ENCODE data around the gene ARRDC5. TPM values are rescaled to one million over a fixed set of nuclear protein-coding genes. Genes with fewer than 3 reads are reported as not detected.
"Not testable (repeated sequence)": the region's sequence is repeated elsewhere in the genome, so short reads cannot be mapped to it uniquely, and the experiment has no call there.

The ARRDC5 gene
- total and polyA plus RNA-seq, 2 donors: 0.18 to 0.26 TPM

DNA sequence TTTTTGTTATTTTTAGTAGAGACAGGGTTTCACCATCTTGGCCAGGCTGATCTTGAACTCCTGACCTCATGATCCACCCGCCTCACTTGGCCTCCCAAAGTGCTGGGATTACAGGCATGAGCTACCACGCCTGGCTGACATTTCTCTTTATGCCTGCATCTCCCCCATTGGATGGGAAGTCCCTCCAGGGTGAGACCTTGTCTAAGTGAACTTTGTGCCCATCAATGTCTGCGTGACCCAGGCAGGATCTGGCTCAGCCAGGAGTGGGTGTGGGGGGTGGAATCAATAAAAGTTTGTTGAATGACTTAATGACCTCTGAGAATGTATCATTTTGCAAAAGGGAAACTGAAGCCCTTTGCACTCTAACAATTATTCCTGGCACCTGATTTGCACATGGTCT is 1.8 kb upstream of the ARRDC5 start:
- Histone ChIP-seq H3K4me1 (ENCODE audit: insufficient read depth) (no peaks in the 10 kb centered on the region), H3K36me3 (ENCODE audit: insufficient read depth) (no peaks in the 10 kb centered on the region), H3K4me3 (ENCODE audit: low read depth, low read length) (no peak overlapping the region), H3K27ac (ENCODE audit: low read depth) (no peak overlapping the region)
- WGBS: 73% methylated on average over 3 of the region's 3 CpGs
- no peak for DNase-seq (ENCODE audit: extremely low spot score)

- 81% methylated on average over 13 of the region's 13 CpGs for WGBS
- DNase-seq (ENCODE audit: extremely low spot score); H3K36me3 ChIP-seq (ENCODE audit: insufficient read depth); H3K4me3 ChIP-seq (ENCODE audit: low read depth, low read length); H3K4me1 ChIP-seq (ENCODE audit: insufficient read depth); H3K27ac ChIP-seq (ENCODE audit: low read depth): not testable (repeated sequence)
These were observed 1.8 kb downstream of the ARRDC5 start for GRCh38 chr19:4900879-4901278.

GRCh38 chr19:4897146-4897545 is 5.5 kb downstream of the ARRDC5 start:
- no peak for DNase-seq (ENCODE audit: extremely low spot score)

GRCh38 chr19:4896372-4896771 is 6.3 kb downstream of the ARRDC5 start:
- Histone ChIP-seq H3K36me3 (ENCODE audit: insufficient read depth) (no peaks in the 10 kb centered on the region), H3K4me1 (ENCODE audit: insufficient read depth) (no peaks in the 10 kb centered on the region), H3K4me3 (ENCODE audit: low read depth, low read length) (no peak overlapping the region), H3K27ac (ENCODE audit: low read depth) (no peak overlapping the region)
- DNase-seq (ENCODE audit: extremely low spot score): no peak
- 75% methylated on average over 3 of the region's 3 CpGs for WGBS

More at GRCh38 chr19:4897146-4897545, 5.5 kb downstream of the ARRDC5 start:
- 87% methylated on average over 7 of the region's 7 CpGs for WGBS
- H3K4me1 ChIP-seq (ENCODE audit: insufficient read depth): no peaks in the 10 kb centered on the region
- no peaks in the 10 kb centered on the region for H3K36me3 ChIP-seq (ENCODE audit: insufficient read depth)
- no peak overlapping the region for H3K27ac ChIP-seq (ENCODE audit: low read depth)
- H3K4me3 ChIP-seq (ENCODE audit: low read depth, low read length): no peak overlapping the region

DNA sequence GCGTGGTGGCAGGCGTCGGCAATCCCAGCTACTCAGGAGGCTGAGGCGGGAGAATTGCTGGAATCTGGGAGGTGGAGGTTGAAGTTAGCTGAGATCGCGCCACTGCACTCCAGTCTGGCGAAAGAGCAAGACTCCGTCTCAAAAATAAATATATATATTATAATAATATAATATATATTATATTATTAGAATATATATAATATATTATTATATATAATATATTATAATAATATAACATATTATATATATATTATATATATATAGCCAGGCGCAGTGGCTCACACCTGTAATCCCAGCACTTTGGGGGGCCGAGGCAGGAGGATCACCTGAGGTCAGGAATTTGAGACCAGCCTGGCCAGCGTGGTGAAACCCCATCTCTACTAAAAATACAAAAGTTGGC is 9.7 kb downstream of the ARRDC5 start:
- not testable (repeated sequence) for DNase-seq (ENCODE audit: extremely low spot score); H3K4me3 ChIP-seq (ENCODE audit: low read depth, low read length); H3K36me3 ChIP-seq (ENCODE audit: insufficient read depth); H3K4me1 ChIP-seq (ENCODE audit: insufficient read depth); H3K27ac ChIP-seq (ENCODE audit: low read depth)
- WGBS: 93% methylated on average over 11 of the region's 11 CpGs

- WGBS: 89% methylated on average over 22 of the region's 22 CpGs
- H3K4me3 ChIP-seq (ENCODE audit: low read depth, low read length): no peak overlapping the region
- H3K4me1 ChIP-seq (ENCODE audit: insufficient read depth): no peaks in the 10 kb centered on the region
These were observed 11.6 kb downstream of the ARRDC5 start for GRCh38 chr19:4891066-4891465.

GRCh38 chr19:4889034-4889815 is 13.5 kb downstream of the ARRDC5 start:
- Histone ChIP-seq H3K4me3 (ENCODE audit: low read depth, low read length) (no peak overlapping the region), H3K4me1 (ENCODE audit: insufficient read depth) (no peaks in the 10 kb centered on the region), H3K27ac (ENCODE audit: low read depth) (no peak overlapping the region), H3K36me3 (ENCODE audit: insufficient read depth) (no peaks in the 10 kb centered on the region)
- DNase-seq (ENCODE audit: extremely low spot score): no peak
- 83% methylated on average over 14 of the region's 14 CpGs for WGBS

More at GRCh38 chr19:4891066-4891465, 11.6 kb downstream of the ARRDC5 start:
- Histone ChIP-seq H3K36me3 (ENCODE audit: insufficient read depth) (no peaks in the 10 kb centered on the region), H3K27ac (ENCODE audit: low read depth) (no peak overlapping the region)
- DNase-seq (ENCODE audit: extremely low spot score): no peak

DNA sequence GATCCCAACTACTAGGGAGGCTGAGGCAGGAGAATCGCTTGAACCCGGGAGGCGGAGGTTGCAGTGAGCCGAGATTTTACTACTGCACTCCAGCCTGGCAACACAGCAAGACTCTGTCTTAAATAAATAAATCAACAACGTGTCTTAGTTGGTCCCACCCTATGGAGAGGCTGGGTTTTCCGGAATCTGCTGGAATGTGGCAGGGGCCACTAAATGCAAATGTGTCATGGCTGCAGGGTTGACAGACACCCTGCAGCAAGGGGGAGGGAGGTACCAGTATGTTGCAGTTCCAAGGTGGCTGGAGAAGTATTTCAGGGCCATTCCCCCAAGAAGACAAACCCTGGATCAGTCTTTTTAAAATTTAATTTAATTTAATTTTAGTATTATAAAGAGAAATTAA is 14.9 kb downstream of the ARRDC5 start:
- H3K27ac ChIP-seq (ENCODE audit: low read depth); H3K4me3 ChIP-seq (ENCODE audit: low read depth, low read length); H3K36me3 ChIP-seq (ENCODE audit: insufficient read depth); DNase-seq (ENCODE audit: extremely low spot score); H3K4me1 ChIP-seq (ENCODE audit: insufficient read depth): not testable (repeated sequence)
- WGBS: 63% methylated on average over 6 of the region's 6 CpGs

GRCh38 chr19:4884993-4885392 is 17.7 kb downstream of the ARRDC5 start:
- not testable (repeated sequence) for H3K36me3 ChIP-seq (ENCODE audit: insufficient read depth); H3K4me1 ChIP-seq (ENCODE audit: insufficient read depth); DNase-seq (ENCODE audit: extremely low spot score); H3K4me3 ChIP-seq (ENCODE audit: low read depth, low read length); H3K27ac ChIP-seq (ENCODE audit: low read depth)
- WGBS: 87% methylated on average over 6 of the region's 6 CpGs

DNA sequence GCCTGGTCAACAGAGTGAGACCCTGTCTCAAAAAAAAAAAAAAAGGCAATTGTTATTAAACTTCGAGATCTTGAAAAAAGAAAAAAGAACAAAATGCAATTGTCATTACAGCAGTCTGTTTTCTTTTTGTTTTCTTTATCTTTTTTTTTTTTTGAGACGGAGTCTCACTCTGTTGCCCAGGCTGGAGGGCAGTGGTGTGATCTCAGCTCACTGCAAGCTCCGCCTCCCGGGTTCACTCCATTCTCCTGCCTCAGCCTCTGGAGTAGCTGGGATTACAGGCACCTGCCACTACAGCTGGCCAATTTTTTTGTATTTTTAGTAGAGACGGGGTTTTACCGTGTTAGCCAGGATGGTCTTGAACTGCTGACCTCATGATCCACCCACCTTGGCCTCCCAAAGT is 19.8 kb downstream of the ARRDC5 start:
- DNase-seq (ENCODE audit: extremely low spot score); H3K4me1 ChIP-seq (ENCODE audit: insufficient read depth); H3K36me3 ChIP-seq (ENCODE audit: insufficient read depth); H3K4me3 ChIP-seq (ENCODE audit: low read depth, low read length); H3K27ac ChIP-seq (ENCODE audit: low read depth): not testable (repeated sequence)
- WGBS: 67% methylated on average over 6 of the region's 6 CpGs

DNA sequence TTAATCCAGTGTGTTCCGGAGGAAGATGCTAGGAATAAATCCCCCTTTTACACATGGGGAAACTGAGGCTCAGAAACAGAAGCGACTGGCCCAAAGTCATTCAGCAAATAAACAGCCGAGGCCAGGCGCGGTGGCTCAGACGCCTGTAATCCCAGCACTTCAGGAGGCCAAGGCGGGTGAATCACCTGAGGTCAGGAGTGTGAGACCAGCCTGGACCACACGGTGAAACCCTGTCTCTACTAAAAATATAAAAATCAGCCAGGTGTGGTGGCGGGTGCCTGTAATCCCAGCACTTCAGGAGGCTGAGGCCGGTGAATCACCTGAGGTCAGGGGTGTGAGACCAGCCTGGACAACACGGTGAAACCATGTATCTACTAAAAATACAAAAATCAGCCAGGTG is 23.7 kb downstream of the ARRDC5 start:
- 94% methylated on average over 11 of the region's 11 CpGs for WGBS
- DNase-seq (ENCODE audit: extremely low spot score): no peak
- no peaks in the 10 kb centered on the region for H3K4me1 ChIP-seq (ENCODE audit: insufficient read depth)
- no peak overlapping the region for H3K27ac ChIP-seq (ENCODE audit: low read depth)
- no peaks in the 10 kb centered on the region for H3K36me3 ChIP-seq (ENCODE audit: insufficient read depth)
- no peak overlapping the region for H3K4me3 ChIP-seq (ENCODE audit: low read depth, low read length)

GRCh38 chr19:4878491-4878968 is 24.2 kb downstream of the ARRDC5 start:
- H3K36me3 ChIP-seq (ENCODE audit: insufficient read depth): no peaks in the 10 kb centered on the region
- 44% methylated on average over 23 of the region's 23 CpGs for WGBS
- H3K4me3 ChIP-seq (ENCODE audit: low read depth, low read length): no peak overlapping the region
- DNase-seq (ENCODE audit: extremely low spot score): no peak
- H3K4me1 ChIP-seq (ENCODE audit: insufficient read depth): no peaks in the 10 kb centered on the region
- no peak overlapping the region for H3K27ac ChIP-seq (ENCODE audit: low read depth)

GRCh38 chr19:4877753-4878490 is 24.8 kb downstream of the ARRDC5 start:
- DNase-seq (ENCODE audit: extremely low spot score): no peak
- 37% methylated on average over 30 of the region's 30 CpGs for WGBS
- Histone ChIP-seq H3K4me3 (ENCODE audit: low read depth, low read length) (no peak overlapping the region), H3K4me1 (ENCODE audit: insufficient read depth) (no peaks in the 10 kb centered on the region), H3K36me3 (ENCODE audit: insufficient read depth) (no peaks in the 10 kb centered on the region), H3K27ac (ENCODE audit: low read depth) (no peak overlapping the region)

GRCh38 chr19:4873930-4874329 is 28.8 kb downstream of the ARRDC5 start:
- DNase-seq (ENCODE audit: extremely low spot score): no peak
- Histone ChIP-seq H3K4me1 (ENCODE audit: insufficient read depth) (no peaks in the 10 kb centered on the region), H3K36me3 (ENCODE audit: insufficient read depth) (no peaks in the 10 kb centered on the region), H3K4me3 (ENCODE audit: low read depth, low read length) (no peak overlapping the region), H3K27ac (ENCODE audit: low read depth) (no peak overlapping the region)
- 93% methylated on average over 3 of the region's 3 CpGs for WGBS

Data from urinary bladder (tissue), 4 donors.